Lower leg skin (tissue), 4 donors: ENCODE data around the gene ATG101. TPM values are rescaled to one million over a fixed set of nuclear protein-coding genes. Genes with fewer than 3 reads are reported as not detected.

ENCODE experiments used
- DNase-seq, 2 donors: peaks; one replicate each; pipeline ENCODE4 v3.0.0-alpha.2; 2019; ENCODE audit warnings: low spot score in 2 of 2
- H3K4me3 ChIP-seq: fragments of 200-600 bp; sonication (generic); 2 replicates; pipeline ENCODE4 v1.5.1; 2017; ENCODE audit warnings: mild to moderate bottlenecking, low read depth; ENCODE audit not compliant: poor library complexity, severe bottlenecking
- CTCF ChIP-seq, 3 donors: fragments of 450-650 bp; IDR thresholded peaks; one replicate each; pipeline ENCODE4 v1.5.1; 2016; ENCODE audit warnings: antibody characterized with exemption in 3 of 3, mild to moderate bottlenecking in 3 of 3, moderate library complexity in 2 of 3
- POLR2A ChIP-seq, 2 donors: fragments of 450-650 bp; IDR thresholded peaks; one replicate each; pipeline ENCODE4 v1.6.1; 2016 to 2017; ENCODE audit warnings: antibody characterized with exemption in 2 of 2, mild to moderate bottlenecking in 1 of 2, moderate library complexity in 1 of 2
- WGBS, 2 donors: methylation state at CpG; one replicate each; pipeline ENCODE4 v1.1.5; 2018; 5-methylcytosine and 5-hydroxymethylcytosine counted together
- intact Hi-C: fragments of 100-400 bp; cut with DNase I; formaldehyde crosslinking; loops from one replicate; pipeline ENCODE4 v1.15.0; 2023; ENCODE audit warnings: low total_unique reads
- total RNA-seq, 4 donors: library from RNA; depleted of rRNA; stranded (reverse); fragments of >200 nt; gene quantifications; one replicate each; pipeline ENCODE4 v1.1.0, GENCODE V29; 2016

The ATG101 gene
- total RNA-seq, 4 donors from 2014 or later: 42.6 to 71.6 (median 55.2) TPM

- no peak overlapping the region for H3K4me3 ChIP-seq
- intact Hi-C loops: no loop called here
- TF ChIP-seq POLR2A (IDR thresholded peaks at IDR 0.05) (no peak), CTCF (IDR thresholded peaks at IDR 0.05) (no peak)
- DNase-seq: no peak
- WGBS, 2 donors: 85 to 88% methylated on average over 14 of the region's 14 CpGs
Observed at GRCh38 chr12:52057638-52058576, 11.9 kb upstream of the ATG101 start.

- TF ChIP-seq CTCF (IDR thresholded peaks at IDR 0.05) (no peak), POLR2A (IDR thresholded peaks at IDR 0.05) (no peak)
- WGBS, 2 donors: 68 to 69% methylated on average over 23 to 25 of the region's 25 CpGs
- no peak overlapping the region for H3K4me3 ChIP-seq
- intact Hi-C loops: no loop called here
- DNase-seq: no peak
Observed at GRCh38 chr12:52058631-52059361, 11.0 kb upstream of the ATG101 start.

- intact Hi-C loops: no loop called here
- no peak overlapping the region for H3K4me3 ChIP-seq
- TF ChIP-seq CTCF (IDR thresholded peaks at IDR 0.05) (no peak), POLR2A (IDR thresholded peaks at IDR 0.05) (no peak)
- DNase-seq: no peak
- 73 to 82% methylated on average over 11 to 12 of the region's 12 CpGs for WGBS, 2 donors
Observed at GRCh38 chr12:52059582-52060497, 9.9 kb upstream of the ATG101 start.

GRCh38 chr12:52060498-52061177, 9.1 kb upstream of the ATG101 start:
- intact Hi-C loops: no loop called here
- 71 to 86% methylated on average over 5 to 14 of the region's 14 CpGs for WGBS, 2 donors
- no peak for DNase-seq
- H3K4me3 ChIP-seq: no peak overlapping the region
- TF ChIP-seq CTCF (IDR thresholded peaks at IDR 0.05) (no peak), POLR2A (IDR thresholded peaks at IDR 0.05) (no peak)
